Ascending aorta (tissue), 2 donors: ENCODE data around the gene ZNF74. TPM values are rescaled to one million over a fixed set of nuclear protein-coding genes. Genes with fewer than 3 reads are reported as not detected.

Experiments used
- DNase-seq, 2 donors: peaks; one replicate each; pipeline ENCODE4 v3.0.0-alpha.2; 2019; ENCODE audit warnings: low spot score in 2 of 2
- H3K27ac ChIP-seq, 2 donors: fragments of 200-600 bp; sonication (generic); one replicate each; pipeline ENCODE4 v1.5.1; 2016 to 2017; ENCODE audit warnings: mild to moderate bottlenecking in 1 of 2
- H3K27me3 ChIP-seq: fragments of 200-600 bp; sonication (generic); one replicate; pipeline ENCODE4 v1.5.1; 2017
- H3K36me3 ChIP-seq, 2 donors: fragments of 200-600 bp; sonication (generic); one replicate each; pipeline ENCODE4 v1.5.1; 2016
- H3K4me1 ChIP-seq, 2 donors: fragments of 200-600 bp; sonication (generic); one replicate each; pipeline ENCODE4 v1.5.1; 2016 to 2017; ENCODE audit warnings: mild to moderate bottlenecking in 1 of 2
- H3K4me3 ChIP-seq, 2 donors: fragments of 200-600 bp; sonication (generic); one replicate each; pipeline ENCODE4 v1.5.1; 2016 to 2017; ENCODE audit warnings: mild to moderate bottlenecking in 1 of 2
- H3K9me3 ChIP-seq, 2 donors: fragments of 200-600 bp; sonication (generic); one replicate each; pipeline ENCODE4 v1.5.1; 2016
- CTCF ChIP-seq, 3 experiments: fragments of 200-600 bp in 2 of 3; fragments of 450-650 bp in 1 of 3; sonication (generic) in 2 of 3; IDR thresholded peaks; one replicate each; pipeline ENCODE4 v1.5.1; 2016 to 2019; ENCODE audit warnings: antibody characterized with exemption in 3 of 3, mild to moderate bottlenecking in 1 of 3, moderate library complexity in 1 of 3
- intact Hi-C: fragments of 100-400 bp; cut with DNase I; formaldehyde crosslinking; loops from one replicate; pipeline ENCODE4 v1.15.1; 2023
- total RNA-seq: library from RNA; depleted of rRNA; stranded (reverse); fragments of >200 nt; gene quantifications from one replicate; pipeline ENCODE4 v1.1.0, GENCODE V29; 2016

ZNF74 gene
- total RNA-seq, 1 donor from 2014 or later: 28.9 TPM

DNA sequence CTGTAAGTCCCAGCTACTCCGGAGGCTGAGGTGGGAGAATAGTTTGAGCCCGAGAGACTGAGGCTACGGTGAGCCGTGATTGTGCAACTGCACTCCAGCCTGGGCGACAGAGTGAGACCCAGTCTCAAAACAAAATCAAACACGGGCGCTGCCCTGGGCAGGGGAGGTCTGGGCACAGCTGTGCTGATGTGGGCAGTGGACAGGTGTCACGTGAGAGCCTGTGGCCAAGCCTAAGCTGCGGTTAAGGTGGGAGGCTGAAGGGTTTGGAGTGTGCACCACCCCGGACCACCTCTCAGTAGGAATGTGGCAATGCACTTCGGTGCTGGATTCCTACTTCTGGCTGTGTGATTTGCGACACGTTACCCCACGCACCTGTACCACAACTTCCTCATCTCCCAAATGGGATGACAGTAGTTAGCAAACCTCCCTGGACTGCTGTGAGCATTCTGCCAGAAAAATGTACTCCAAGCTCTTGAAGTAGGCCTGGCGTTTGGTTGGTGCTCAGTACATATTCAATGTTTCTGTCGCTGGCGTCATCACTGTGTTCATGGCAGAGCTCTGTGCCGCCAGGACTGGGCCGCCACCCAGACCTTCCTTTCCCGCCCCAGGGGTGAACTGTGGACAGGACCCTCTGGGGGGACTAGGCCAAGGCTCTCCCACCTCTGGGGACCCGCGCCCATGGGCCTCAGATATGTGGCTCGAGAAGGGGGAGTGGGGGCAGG, 807 bp upstream of the ZNF74 start:
- Histone ChIP-seq H3K4me3 (peak overlapping the region; percentile 84 to 98), H3K27me3 (no peaks in the 10 kb centered on the region), H3K36me3 (no peaks in the 10 kb centered on the region), H3K27ac (peak overlapping the region; percentile 61 to 81), H3K4me1 (peaks cover 4 to 18% of the 10 kb centered on the region in 2 donors), H3K9me3 (no peaks in the 10 kb centered on the region)
- TF ChIP-seq CTCF (IDR thresholded peaks at IDR 0.05): no peak
- no peak for DNase-seq
- intact Hi-C loops: loop anchor here (1.0 kb wide), 1 partner anchor 73 kb away; the partner anchor contains the start of gene DGCR6L

DNA sequence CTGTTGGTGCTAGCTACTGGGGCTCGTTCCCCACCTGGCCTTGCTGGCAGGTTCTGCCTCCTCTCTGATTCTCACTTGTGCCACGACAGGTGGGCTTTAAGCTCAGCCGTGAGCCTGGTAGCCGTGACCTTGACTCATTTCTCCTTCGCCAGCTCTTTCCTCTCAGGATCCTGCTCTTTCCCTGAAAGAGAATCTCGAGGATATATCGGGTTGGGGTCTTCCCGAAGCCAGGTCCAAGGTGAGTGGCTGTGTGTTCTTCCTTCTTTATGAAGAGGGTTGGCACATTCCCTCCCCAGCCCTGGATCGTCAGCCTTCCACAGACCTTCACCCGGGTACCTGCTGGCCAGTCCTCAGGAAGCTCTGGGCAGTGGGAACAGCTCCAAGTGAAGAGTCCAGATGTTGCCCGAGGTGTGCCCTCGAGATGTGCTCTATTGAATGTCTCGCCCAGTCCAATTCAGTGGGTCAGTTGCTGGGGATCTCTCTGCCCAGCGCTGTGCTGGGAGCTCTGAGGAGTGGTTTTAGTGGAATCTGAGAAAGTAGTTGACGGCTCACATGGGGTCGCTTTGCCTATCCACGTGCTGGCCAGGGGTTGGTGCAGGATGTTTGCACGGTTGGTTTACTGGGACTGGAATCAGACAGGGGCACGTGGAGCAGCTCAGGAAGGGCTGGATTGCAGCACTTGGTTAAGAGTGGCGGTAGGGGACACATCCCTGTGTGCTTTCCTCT, 1.4 kb downstream of the ZNF74 start:
- no peak overlapping the region for H3K27ac ChIP-seq
- TF ChIP-seq CTCF (IDR thresholded peaks at IDR 0.05): no peak
- H3K4me1 ChIP-seq: peaks cover 4 to 18% of the 10 kb centered on the region in 2 donors
- H3K36me3 ChIP-seq: no peaks in the 10 kb centered on the region
- intact Hi-C loops: no loop called here
- no peaks in the 10 kb centered on the region for H3K9me3 ChIP-seq
- H3K4me3 ChIP-seq: peak overlapping the region; percentile 84 to 98
- no peak for DNase-seq
- no peaks in the 10 kb centered on the region for H3K27me3 ChIP-seq

GRCh38 chr22:20395907-20396287, 1.9 kb downstream of the ZNF74 start:
- Histone ChIP-seq H3K27ac (no peak overlapping the region), H3K27me3 (no peaks in the 10 kb centered on the region), H3K4me1 (peaks cover 4 to 18% of the 10 kb centered on the region in 2 donors), H3K4me3 (no peak overlapping the region), H3K36me3 (no peaks in the 10 kb centered on the region), H3K9me3 (no peaks in the 10 kb centered on the region)
- intact Hi-C loops: no loop called here
- no peak for DNase-seq
- no peak for TF ChIP-seq CTCF (IDR thresholded peaks at IDR 0.05)

DNA sequence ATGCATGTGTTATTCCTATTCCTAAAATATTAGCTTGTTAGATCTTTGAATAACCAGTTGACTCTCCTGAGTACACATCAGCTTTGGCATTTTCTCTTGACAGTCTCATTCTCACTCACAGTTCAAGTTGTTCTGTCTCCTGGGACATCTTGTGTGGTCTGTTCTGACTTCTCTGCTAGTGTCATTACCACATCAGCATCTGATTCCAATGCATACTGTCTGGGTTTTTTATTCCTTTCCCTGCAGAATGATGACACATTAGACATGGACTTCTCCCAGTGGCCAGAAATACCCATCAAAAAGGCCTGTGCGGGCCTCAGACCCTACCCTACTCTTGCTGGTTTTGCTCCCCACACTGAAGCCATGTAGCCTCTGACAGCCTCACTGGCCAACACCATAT, 2.7 kb downstream of the ZNF74 start:
- Histone ChIP-seq H3K4me1 (peaks cover 4 to 18% of the 10 kb centered on the region in 2 donors), H3K9me3 (no peaks in the 10 kb centered on the region), H3K27me3 (no peaks in the 10 kb centered on the region), H3K4me3 (no peak overlapping the region), H3K36me3 (peaks cover 0 to 6% of the 10 kb centered on the region in 2 donors), H3K27ac (no peak overlapping the region)
- TF ChIP-seq CTCF (IDR thresholded peaks at IDR 0.05): no peak
- no peak for DNase-seq
- intact Hi-C loops: no loop called here

DNA sequence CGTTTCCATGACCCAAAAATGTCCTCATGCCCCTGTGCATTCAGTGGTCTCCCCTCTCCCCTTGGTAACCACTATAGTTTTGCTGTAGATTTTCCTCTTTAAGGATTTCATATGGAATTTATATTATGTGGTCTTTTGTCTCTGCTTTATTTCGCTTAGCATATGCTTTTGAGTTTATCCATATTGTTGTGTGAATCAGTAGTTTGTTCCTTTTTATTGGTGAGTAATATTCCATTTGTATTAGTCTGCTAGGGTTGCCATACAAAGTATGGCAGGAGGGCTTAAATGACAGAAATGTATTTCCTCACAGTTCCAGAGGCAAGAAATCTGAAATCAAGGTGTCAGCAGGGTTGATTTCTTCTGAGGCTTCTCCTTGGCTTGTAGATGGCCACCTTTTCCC, 3.5 kb downstream of the ZNF74 start:
- H3K27ac ChIP-seq: no peak overlapping the region
- intact Hi-C loops: no loop called here
- TF ChIP-seq CTCF (IDR thresholded peaks at IDR 0.05): no peak

More for the DNA sequence above, 3.5 kb downstream of the ZNF74 start:
- no peaks in the 10 kb centered on the region for H3K27me3 ChIP-seq
- no peaks in the 10 kb centered on the region for H3K9me3 ChIP-seq
- peaks cover 4 to 18% of the 10 kb centered on the region in 2 donors for H3K4me1 ChIP-seq
- no peak overlapping the region for H3K4me3 ChIP-seq
- H3K36me3 ChIP-seq: peaks cover 0 to 8% of the 10 kb centered on the region in 2 donors
- DNase-seq: no peak
